ENCODE results near the gene ANKRD34C. TPM values are rescaled to one million over a fixed set of nuclear protein-coding genes. Genes with fewer than 3 reads are reported as not detected.

Gene ANKRD34C
- total RNA-seq, 4 donors from 2014 or later, result not detected

- H3K36me3 ChIP-seq, result no peaks in the 10 kb centered on the region
- H3K9me3 ChIP-seq, result no peaks in the 10 kb centered on the region
- H3K4me3 ChIP-seq, result no peak overlapping the region
- WGBS, 2 donors (ENCODE audit: low coverage in 1 of 2), result 74 to 90% methylated on average over 2 of the region's 2 CpGs
- peaks cover 3% of the 10 kb centered on the region for H3K27me3 ChIP-seq
- ATAC-seq, result no peak
- H3K4me1 ChIP-seq, result no peaks in the 10 kb centered on the region
- TF ChIP-seq POLR2AphosphoS5 (IDR thresholded peaks at IDR 0.05), result no peak
- no peak for TF ChIP-seq EP300 (IDR thresholded peaks at IDR 0.05)
- TF ChIP-seq CTCF (IDR thresholded peaks at IDR 0.05), result no peak
- no peak for TF ChIP-seq POLR2A (IDR thresholded peaks at IDR 0.05)
- no peak overlapping the region for H3K27ac ChIP-seq
Measured at GRCh38 chr15:79248183-79248582, 34.3 kb upstream of the ANKRD34C start.

GRCh38 chr15:79257454-79257853, 25.1 kb upstream of the ANKRD34C start:
- no peak overlapping the region for H3K27ac ChIP-seq
- ATAC-seq, result no peak
- no peak overlapping the region for H3K4me3 ChIP-seq
- WGBS, 2 donors (ENCODE audit: low coverage in 1 of 2), result 69 to 72% methylated on average over 8 of the region's 8 CpGs
- peaks cover 33% of the 10 kb centered on the region for H3K27me3 ChIP-seq
- no peaks in the 10 kb centered on the region for H3K4me1 ChIP-seq
- no peak for TF ChIP-seq EP300 (IDR thresholded peaks at IDR 0.05)
- no peak for TF ChIP-seq CTCF (IDR thresholded peaks at IDR 0.05)
- no peak for TF ChIP-seq POLR2AphosphoS5 (IDR thresholded peaks at IDR 0.05)
- TF ChIP-seq POLR2A (IDR thresholded peaks at IDR 0.05), result no peak
- no peaks in the 10 kb centered on the region for H3K9me3 ChIP-seq
- H3K36me3 ChIP-seq, result no peaks in the 10 kb centered on the region

- Histone ChIP-seq H3K4me3 (no peak overlapping the region), H3K27me3 (peaks cover 24% of the 10 kb centered on the region), H3K36me3 (no peaks in the 10 kb centered on the region), H3K27ac (no peak overlapping the region), H3K9me3 (no peaks in the 10 kb centered on the region), H3K4me1 (no peaks in the 10 kb centered on the region)
- TF ChIP-seq CTCF (IDR thresholded peaks at IDR 0.05) (no peak), EP300 (IDR thresholded peaks at IDR 0.05) (no peak)
- ATAC-seq, result no peak
- 70 to 91% methylated on average over 1 of the region's 1 CpG for WGBS, 2 donors (ENCODE audit: low coverage in 1 of 2)
Measured at GRCh38 chr15:79261836-79262235, 20.7 kb upstream of the ANKRD34C start.

GRCh38 chr15:79265167-79265566, 17.4 kb upstream of the ANKRD34C start:
- no peaks in the 10 kb centered on the region for H3K9me3 ChIP-seq
- H3K4me3 ChIP-seq, result no peak overlapping the region
- no peaks in the 10 kb centered on the region for H3K36me3 ChIP-seq
- 81 to 88% methylated on average over 4 of the region's 4 CpGs for WGBS, 2 donors (ENCODE audit: low coverage in 1 of 2)
- H3K4me1 ChIP-seq, result no peaks in the 10 kb centered on the region
- H3K27me3 ChIP-seq, result peaks cover 33% of the 10 kb centered on the region
- no peak overlapping the region for H3K27ac ChIP-seq
- ATAC-seq, result no peak
- TF ChIP-seq CTCF (IDR thresholded peaks at IDR 0.05), result no peak
- no peak for TF ChIP-seq EP300 (IDR thresholded peaks at IDR 0.05)
- no peak for TF ChIP-seq POLR2AphosphoS5 (IDR thresholded peaks at IDR 0.05)
- TF ChIP-seq POLR2A (IDR thresholded peaks at IDR 0.05), result no peak

GRCh38 chr15:79265987-79266579, 16.4 kb upstream of the ANKRD34C start:
- H3K4me1 ChIP-seq, result no peaks in the 10 kb centered on the region
- WGBS, 2 donors (ENCODE audit: low coverage in 1 of 2), result 40 to 62% methylated on average over 2 of the region's 3 CpGs
- H3K9me3 ChIP-seq, result no peaks in the 10 kb centered on the region
- no peak overlapping the region for H3K4me3 ChIP-seq
- no peak overlapping the region for H3K27ac ChIP-seq
- peaks cover 25% of the 10 kb centered on the region for H3K27me3 ChIP-seq
- TF ChIP-seq CTCF (IDR thresholded peaks at IDR 0.05) (no peak), POLR2AphosphoS5 (IDR thresholded peaks at IDR 0.05) (no peak)
- H3K36me3 ChIP-seq, result no peaks in the 10 kb centered on the region
- ATAC-seq, result no peak

All from gastroesophageal sphincter (tissue), 4 donors.